ENCODE measurements around the gene ZMYM5. TPM values are rescaled to one million over a fixed set of nuclear protein-coding genes. Genes with fewer than 3 reads are reported as not detected.
A peak's percentile ranks its signal among the peaks of the same experiment; 100 is the strongest.
"Not testable (repeated sequence)": the region's sequence is repeated elsewhere in the genome, so short reads cannot be mapped to it uniquely, and the experiment has no call there.

The ZMYM5 gene
- polyA plus RNA-seq, 10 donors = 8.4 to 18.1 (median 13.2) TPM

DNA sequence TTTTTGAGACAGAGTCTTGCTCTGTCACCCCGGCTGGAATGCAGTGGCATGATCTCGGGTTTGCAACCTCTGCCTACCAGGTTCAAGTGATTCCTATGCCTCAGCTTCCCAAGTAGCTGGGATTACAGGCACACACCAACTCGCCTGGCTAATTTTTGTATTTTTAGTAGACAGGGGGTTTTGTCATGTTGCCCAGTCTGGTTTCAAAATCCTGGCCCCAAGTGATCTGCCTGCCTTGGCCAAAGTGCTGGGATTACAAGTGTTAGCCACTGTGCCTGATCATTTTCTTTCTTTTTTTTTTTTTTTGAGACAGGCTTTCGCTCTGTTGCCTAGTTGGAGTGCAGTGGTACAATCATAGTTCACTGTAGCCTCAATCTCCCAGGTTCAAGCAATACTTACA, 28.7 kb downstream of the ZMYM5 start:
- no peak for DNase-seq

DNA sequence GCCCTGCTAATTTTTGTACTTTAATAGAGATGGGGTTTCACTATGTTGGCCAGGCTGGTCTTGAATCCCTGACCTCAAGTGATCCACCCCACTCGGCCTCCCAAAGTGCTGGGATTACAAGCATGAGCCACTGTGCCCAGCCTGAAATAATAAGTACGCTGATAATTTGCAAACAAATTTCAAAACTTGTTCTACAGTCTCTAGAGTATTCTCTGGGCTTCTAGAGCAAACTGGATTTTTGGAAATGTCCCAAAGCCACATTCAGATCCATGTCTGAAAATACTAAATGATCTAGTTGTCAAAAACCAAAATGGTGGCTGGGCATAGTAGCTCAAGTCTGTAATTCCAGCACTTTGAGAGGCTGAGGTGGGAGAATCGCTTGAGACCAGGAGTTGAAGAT, 40.8 kb downstream of the ZMYM5 start:
- DNase-seq = no peak

DNA sequence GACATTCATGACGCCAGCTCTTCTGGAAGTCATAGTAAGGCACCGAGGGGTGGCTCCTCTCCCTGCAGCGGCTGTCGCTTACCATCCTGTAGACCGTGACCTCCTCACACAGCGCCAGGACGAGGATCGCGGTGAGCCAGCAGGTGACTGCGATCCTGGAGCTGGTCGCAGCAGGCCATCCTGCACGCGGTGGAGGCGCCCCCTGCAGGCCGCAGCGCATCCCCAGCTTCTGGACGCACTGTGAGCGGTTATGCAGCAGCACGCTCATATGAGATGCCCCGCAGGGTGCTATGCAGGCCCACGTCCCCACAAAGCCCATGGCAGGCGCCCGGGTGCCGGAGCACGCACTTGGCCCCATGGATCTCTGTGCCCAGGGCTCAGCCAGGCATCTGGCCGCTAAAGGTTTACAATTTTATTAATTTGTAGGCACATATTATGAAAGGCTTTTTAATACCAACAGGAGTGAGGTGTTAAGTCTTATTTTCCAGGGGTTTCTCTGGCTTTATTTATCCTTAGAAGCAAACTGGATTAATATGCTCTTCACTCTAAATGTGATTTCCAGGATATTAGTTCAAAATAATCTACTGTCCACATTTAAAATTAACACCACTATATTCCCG, 45.1 kb downstream of the ZMYM5 start:
- DNase-seq = peak in 1 of 3 donors; percentile 19

DNA sequence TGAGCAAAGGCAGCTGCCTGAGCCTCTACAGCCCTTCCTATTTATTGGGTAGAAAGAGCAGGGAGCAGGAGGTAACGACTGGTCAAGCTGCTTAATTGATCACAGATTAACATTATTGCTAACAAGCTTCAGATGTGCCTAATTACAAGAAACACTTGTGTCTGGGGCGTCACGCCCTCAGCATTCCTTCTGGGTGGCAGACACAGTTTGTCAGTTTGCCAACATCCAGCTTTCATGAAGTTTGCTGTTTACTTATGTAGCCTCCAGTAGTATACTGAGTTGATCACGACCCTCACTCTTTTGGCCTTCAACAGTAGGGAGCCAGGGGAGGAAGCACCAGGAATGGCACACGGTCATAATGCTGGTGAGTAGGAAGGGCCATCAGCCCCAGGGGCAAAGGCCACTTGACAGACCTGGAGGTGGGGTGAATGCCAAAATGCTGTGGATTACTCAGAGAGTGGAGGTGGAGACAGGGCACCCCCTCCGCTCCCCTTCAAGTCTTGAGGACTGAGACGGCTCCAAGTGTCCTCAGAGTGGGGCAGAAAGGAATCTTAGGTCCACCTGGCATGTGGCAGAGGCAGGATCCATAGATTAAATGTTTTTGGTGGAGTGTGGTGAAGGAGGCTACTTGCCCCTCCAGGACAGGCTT, 45.8 kb downstream of the ZMYM5 start:
- DNase-seq = no peak

DNA sequence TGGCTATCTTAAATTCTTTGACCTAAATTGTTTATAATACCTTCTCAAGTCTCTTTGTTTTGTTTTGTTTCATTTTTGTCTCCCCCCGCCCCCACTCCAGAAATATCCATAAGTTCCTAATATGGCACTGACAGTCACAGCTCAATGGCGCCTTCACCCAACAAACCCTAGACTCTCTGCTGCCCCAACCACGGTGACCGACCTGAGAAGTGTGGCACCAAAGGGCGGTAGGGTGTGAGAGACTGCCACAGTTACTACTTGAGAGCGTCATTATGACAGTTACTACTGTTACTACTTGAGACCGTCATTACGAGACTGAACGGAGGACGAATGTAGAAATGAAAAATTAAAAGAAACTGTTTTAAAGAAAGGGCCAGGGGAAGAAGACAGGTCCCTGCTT, 46.3 kb downstream of the ZMYM5 start:
- DNase-seq = no peak

DNA sequence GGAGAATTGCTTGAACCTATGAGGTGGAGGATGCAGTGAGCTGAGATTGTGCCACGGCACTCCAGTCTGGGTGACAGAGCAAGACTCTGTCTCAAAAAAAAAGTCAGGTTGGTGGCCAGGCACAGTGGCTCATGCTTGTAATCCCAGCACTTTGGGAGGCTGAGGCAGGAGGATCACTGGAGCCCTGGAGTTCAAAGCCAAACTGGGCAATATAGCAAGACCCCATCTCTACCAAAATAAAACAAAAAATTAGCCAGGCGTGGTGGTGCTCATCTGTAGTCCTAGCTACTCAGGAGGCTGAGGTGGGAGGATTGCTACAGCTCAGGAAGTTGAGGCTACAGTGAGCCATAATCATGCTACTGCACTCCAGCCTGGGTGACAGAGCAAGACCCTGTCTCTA, 47.6 kb downstream of the ZMYM5 start:
- not testable (repeated sequence) for DNase-seq

DNA sequence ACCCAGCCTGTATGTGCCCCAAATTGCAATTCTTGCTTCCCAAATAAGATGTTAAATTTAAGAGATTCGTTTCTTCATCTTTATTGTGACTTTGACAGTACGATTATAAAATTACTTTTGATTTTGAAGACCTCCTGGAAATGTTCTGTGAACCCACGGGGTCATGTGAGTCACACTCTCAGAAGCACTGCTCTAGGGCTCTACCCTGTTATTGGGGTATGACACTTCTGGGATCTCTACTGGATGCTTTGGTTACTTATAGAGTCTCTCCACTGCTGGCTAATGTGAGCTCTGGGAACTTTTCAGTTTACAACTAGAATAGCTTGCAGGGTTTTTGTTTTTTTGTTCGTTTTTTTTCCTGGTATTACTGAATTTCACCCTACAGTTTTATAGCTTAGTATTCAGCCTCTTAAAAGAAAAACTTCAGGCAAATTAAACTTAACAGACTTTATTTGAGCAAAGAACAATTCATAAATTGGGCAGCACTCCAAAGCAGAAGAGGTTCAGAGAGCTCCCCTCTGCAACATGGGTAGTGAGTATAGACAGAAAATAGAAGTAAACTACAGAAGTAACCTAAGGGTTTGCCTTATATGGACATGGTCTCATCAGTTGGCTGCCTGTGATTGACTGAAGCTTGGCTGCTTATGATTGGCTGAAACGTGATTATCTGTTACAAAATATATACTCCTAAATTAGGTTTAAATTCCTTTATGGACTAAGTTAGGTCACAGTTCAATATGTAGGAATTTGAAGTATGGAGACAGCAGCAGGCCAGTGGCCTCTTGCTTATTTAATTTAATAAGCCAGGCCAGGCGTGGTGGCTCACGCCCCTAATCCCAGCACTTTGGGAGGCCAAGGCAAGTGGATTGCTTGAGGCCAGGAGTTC, 52.2 kb downstream of the ZMYM5 start:
- no peak for DNase-seq

DNA sequence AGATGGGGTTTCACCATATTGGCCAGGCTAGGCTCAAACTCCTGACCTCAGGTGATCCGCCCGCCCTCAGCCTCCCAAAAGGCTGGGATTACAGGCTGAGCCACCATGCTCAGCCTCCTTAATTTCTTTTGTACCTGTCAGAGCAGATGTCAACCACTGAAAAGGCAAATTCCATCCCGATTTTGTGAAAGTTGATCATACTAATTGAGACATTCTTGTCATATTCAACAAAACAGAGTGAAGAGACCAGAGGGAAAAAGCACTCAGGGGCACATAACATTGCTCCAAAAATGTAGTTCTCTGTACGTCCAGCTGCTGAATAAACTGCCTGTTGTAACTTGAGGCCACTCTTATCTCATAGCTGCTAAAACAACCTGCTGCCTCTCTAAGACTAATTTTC, 53.3 kb downstream of the ZMYM5 start:
- DNase-seq = no peak

DNA sequence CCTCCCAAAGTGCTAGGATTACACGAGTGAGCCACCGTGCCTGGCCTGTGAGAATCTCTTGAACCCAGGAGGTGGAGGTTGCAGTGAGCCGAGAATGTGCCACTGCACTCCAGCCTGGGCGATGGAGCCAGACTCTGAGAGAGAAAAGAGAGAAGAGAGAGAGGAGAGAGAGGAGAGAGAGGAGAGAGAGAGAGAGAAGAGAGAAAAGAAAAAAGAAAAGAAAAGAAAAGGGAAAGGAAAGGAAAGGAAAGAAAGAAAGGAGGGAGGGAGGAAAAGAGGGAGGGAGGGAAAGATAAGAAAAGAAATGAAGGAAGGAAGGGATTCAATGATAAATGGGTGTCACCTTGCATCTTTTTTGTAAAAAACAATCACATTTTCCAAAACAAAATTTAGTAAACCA, 57.7 kb downstream of the ZMYM5 start:
- no peak for DNase-seq

DNA sequence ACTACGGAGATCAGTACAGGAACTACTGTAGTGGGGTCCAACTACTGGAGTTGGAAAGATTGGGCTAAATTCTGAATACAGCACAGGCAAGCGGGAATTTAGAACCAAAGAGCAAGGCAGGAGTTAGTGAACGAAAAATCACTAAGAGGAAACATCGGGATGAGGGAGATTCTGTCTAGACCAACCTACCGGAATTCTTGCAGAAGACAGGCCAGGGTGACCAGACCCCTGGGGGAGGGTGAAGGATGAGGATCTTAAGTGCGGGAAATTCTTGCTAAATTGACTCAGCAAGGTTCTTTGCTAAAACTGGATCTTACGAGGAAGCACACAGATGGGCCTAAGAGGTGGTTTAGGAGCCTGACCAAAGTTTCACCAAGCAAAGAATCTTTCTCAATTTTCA, 67.5 kb downstream of the ZMYM5 start:
- no peak for DNase-seq

DNA sequence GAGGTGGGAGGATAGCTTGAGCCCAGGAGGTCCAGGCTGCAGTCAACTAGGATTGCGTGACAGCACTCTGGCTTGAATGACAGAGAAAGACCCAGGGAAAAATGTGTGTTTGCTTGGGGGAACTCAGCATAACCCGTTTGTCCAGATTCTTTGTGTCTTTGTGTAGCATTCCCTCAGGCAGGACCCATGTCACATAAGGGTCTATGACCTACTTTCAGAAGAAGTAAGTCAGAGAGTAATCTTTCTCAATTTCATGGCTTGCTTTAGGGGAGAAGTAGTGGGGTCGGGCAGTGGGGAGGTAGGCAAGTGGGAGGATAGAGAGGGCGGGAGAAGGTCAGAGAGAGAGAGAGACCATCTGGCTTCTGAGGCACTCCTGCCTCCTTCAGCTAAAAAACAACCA, 68.8 kb downstream of the ZMYM5 start:
- no peak for DNase-seq

DNA sequence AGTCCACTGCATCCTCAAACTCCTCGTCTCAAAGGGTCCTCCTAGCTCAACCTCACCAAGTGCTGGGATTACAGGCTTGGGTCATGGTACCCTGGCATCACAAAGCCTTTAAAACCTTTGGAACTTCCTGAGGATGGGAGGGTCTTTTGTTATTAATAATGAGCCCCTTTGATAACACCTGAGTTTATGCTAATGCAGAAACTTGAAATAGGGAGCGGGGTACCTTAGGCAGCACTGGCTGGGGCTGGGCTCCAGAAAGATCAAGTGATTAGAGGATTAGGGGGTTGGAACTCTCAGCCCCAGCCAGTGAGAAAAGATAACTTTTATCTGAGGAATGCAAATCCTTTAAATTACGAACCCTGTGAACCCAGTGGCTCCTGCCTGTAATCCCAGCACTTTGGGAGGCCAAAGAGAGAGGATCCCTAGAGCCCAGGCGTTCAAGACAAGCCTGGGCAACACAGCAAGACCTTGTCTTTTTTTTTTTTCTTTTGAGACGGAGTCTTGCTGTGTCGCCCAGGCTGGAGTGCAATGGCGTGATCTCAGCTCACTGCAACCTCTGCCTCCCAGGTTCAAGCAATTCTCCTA, 71.4 kb downstream of the ZMYM5 start:
- no peak for DNase-seq

DNA sequence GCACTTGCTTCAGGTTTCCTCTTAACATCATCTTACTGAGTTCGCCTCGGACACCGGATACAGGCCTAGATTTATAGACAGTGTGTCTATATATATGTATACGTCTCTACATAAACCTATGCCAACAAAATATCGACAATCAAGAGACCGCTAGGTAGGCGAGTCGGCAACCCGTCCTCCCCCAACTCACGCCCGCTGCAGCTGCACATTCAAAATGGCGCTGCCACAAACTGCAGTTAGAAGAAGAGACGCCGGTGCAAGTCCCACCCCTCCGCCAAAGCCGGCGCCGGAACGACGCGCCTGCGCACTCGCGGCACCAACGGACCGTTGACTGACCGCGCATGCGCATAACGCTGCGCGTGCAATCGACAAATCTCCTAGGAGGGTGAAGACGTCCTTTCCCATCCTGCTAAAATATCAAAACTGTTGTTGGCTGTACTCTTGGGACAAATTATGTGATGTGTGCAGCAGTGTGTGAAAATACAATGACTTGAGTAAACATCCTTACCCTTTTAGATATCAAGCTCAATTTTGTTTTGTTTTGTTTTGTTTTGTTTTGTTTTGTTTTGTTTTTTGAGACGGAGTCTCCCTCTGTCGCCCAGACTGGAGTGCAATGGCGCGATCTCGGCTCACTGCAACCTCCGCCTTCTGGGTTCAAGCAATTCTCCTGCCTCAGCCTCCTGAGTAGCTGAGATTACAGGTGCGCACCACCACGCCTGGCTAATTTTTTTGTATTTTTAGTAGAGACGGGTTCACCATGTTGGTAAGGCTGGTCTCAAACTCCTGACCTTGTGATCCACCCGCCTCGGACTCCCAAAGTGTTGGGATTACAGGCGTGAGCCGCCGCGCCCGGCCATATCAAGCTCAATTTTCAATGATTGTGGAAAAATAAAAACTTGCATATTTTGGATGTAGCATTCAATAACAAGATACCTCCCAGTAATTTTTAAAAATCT, 80.4 kb downstream of the ZMYM5 start, which contains the start of gene PSPC1:
PSPC1 (minus strand) TSS at position 219 of the 956 bp plus-strand sequence; CDS start at position 31, 188 bp downstream.
- peak; percentile 95 to 98 (median 98) for DNase-seq

DNA sequence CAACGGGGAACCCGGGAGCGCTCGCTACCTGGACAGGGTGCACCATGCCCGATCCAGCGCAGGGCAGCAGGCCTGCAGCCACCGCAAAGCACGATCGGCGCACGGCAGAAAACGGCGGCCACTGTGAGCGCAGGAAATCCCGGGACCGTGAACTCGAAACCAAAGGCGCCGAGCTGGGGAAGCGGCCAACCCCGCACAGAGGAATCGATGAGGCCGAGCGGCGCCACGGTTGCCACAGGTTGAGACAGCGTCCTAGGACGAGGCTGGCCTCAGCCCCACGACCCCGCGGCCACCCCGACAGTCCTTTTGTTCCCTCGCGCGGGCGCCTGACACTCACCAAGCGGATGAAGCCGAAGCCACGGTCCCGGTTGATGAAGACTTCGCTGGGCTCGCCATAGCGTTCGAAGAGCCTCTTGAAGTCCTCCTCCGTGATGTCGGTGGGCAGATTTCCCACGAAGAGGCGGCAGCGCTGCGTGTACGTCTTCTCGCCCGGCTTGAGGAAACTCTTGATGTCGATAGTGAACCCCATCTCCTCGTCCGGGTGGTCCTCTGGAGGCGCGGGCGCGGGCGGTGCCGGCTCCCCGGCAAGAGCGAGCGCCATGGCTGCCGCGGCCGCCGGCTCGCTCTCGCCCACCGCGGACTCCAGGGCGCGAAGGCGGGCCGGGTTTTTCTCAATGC, 81.3 kb downstream of the ZMYM5 start:
- peak; percentile 40 to 91 (median 72) for DNase-seq

DNA sequence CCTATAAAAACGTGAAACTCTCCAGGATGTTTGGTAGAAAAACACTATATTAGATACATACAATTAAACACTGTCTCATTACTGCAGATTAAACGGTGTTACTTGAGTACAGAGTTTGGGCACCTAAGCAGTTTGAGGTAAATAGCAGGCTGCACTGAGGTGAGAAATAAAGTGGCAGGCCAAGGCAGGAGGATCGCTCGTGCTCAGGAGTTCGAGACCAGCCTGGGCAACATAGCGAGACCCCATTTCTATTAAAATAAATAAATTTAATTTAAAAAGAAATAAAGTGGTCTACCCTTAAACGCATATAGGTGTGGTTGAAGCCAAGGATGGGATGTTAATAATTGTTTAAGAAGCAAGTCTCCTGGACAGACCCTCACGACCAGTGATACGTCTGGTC, 81.9 kb downstream of the ZMYM5 start:
- DNase-seq = peak in 2 of 3 donors; percentile 3 to 21

DNA sequence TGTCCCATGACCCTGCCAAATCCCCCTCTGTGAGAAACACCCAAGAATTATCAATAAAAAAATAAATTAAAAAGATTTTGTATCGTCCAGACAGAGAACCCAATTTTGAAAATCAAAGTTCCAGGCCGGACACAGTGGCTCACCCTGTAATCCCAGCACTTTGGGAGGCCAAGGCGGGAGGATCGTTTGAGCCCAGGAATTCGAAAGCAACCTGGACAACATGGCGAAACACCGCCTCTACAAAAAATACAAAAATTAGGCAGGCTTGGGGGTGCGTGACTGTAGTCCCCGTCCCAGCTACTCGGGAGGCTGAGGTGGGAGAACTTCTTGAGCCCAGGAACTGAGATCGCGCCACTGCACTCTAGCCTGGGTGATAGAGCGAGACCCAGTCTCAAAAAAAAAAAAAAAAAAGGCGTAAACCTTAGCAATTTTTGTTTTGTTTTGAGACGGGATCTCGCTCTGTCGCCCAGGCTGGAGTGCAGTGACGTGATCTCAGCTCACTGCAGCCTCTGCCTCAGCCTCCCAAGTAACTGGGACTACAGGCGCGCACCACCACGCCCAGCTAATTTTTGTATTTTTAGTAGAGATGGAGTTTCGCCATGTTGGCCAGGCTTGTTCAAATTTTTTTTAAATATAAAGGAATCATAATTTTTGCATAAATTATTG, 82.6 kb downstream of the ZMYM5 start:
- DNase-seq = not testable (repeated sequence)

Measured in muscle of back (tissue), 11 donors.